Transverse colon (tissue), 4 donors: Measurements from ENCODE around the gene CHN1.

Experiments
- EP300 ChIP-seq: sonication (generic); formaldehyde crosslinking; IDR thresholded peaks from one replicate; pipeline ENCODE4 v1.6.1; 2017; ENCODE audit warnings: antibody characterized with exemption, low read depth
- POLR2AphosphoS5 ChIP-seq, 3 donors: sonication (generic); formaldehyde crosslinking; IDR thresholded peaks; one replicate each; pipeline ENCODE4 v1.6.1; 2016; ENCODE audit warnings: antibody characterized with exemption in 3 of 3
- TF ChIP-seq, protein P1 (sequence below), 5 experiments: fragments of 200-600 bp in 3 of 5; fragments of 450-650 bp in 2 of 5; sonication (generic) in 3 of 5; IDR thresholded peaks; 1 replicate in 2 of 5; 2 replicates in 3 of 5; pipeline ENCODE4 v1.5.1; 2016 to 2017; ENCODE audit warnings: antibody characterized with exemption in 5 of 5, inconsistent platforms in 3 of 5, mild to moderate bottlenecking in 2 of 5, moderate library complexity in 1 of 5

DNA sequence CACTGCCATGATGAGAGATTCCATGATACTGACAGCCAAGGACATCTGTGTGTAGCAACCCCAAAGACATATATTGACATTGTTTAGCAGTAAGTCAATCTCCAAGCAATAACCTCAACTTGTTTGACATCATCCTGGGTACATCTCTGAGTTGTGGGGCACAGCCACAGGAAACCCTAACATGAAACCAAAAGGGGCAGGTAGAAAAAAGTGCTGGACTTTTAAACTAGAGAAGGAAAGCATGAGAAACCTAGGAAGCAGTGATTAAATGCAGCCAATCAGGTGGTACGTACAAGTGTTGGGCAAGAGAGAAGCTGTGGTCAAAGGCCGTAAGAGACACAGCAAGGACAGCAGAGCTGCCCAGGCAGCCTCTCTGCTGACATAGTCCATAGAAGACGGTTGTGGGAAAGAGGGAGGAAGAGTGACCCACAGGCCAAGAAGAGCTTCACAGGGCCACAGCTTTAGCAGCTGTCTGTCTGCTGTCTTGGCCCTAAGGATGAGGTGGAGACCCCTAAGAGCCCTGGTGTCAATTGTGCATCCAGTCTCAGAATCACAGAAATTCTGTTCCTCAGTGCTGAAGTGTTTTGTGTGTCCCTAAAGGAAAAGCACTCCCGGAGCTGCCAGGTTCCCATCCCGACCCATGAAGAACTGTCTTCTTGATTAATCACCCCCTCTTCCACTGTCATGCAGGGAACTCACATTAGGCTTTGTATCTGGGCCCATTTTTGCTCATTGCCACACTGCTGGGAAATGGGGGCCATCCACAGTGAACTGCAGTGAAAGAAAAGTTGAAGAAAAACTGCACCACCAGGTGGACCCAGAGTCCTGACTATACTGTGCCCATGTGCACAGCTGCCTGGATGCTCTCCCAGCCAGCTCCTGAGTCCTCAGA, 25.4 kb upstream of the CHN1 start:
- TF ChIP-seq EP300, result no peak
- TF ChIP-seq, protein P1, sequence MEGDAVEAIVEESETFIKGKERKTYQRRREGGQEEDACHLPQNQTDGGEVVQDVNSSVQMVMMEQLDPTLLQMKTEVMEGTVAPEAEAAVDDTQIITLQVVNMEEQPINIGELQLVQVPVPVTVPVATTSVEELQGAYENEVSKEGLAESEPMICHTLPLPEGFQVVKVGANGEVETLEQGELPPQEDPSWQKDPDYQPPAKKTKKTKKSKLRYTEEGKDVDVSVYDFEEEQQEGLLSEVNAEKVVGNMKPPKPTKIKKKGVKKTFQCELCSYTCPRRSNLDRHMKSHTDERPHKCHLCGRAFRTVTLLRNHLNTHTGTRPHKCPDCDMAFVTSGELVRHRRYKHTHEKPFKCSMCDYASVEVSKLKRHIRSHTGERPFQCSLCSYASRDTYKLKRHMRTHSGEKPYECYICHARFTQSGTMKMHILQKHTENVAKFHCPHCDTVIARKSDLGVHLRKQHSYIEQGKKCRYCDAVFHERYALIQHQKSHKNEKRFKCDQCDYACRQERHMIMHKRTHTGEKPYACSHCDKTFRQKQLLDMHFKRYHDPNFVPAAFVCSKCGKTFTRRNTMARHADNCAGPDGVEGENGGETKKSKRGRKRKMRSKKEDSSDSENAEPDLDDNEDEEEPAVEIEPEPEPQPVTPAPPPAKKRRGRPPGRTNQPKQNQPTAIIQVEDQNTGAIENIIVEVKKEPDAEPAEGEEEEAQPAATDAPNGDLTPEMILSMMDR (IDR thresholded peaks at IDR 0.05), result peak in 1 of 5 experiments; percentile 8
- no peak for TF ChIP-seq POLR2AphosphoS5 (IDR thresholded peaks at IDR 0.05)
